ENCODE results near the gene MED9.

Gene MED9

GRCh38 chr17:17525311-17525710 lies 48.5 kb downstream of the MED9 start:
- Histone ChIP-seq H3K9me2 (replicated peaks; ENCODE audit: insufficient read depth, low read length) (no peaks in the 10 kb centered on the region), H3K9ac (ENCODE audit: low read length) (no peak overlapping the region), H3K27ac (ENCODE audit: low read length) (no peak overlapping the region), H3K4me3 (ENCODE audit: low read length) (no peak overlapping the region), H3K9me3 (replicated peaks; ENCODE audit: insufficient read depth, low read length) (no peaks in the 10 kb centered on the region), H3K4me2 (ENCODE audit: low read depth, low read length) (no peak overlapping the region), H3K4me1 (ENCODE audit: low read length) (no peaks in the 10 kb centered on the region), H3K79me2 (ENCODE audit: low read length) (no peaks in the 10 kb centered on the region), H3K36me3 (replicated peaks; ENCODE audit: insufficient read depth, low read length) (no peaks in the 10 kb centered on the region), H4K20me1 (ENCODE audit: insufficient read depth, low read length) (no peaks in the 10 kb centered on the region), H3F3A (ENCODE audit: insufficient read depth, low read length) (no peaks in the 10 kb centered on the region), H3K27me3 (replicated peaks; ENCODE audit: insufficient read depth, low read length) (no peaks in the 10 kb centered on the region), H2AFZ (ENCODE audit: low read length) (no peak overlapping the region)
- DNase-seq: no peak
- TF ChIP-seq CTCF (IDR thresholded peaks at IDR 0.05; ENCODE audit: low read length) (no peak), EZH2phosphoT487 (IDR thresholded peaks at IDR 0.05; ENCODE audit: low read length) (no peak), EZH2 (optimal IDR thresholded peaks at IDR 0.05; ENCODE audit: low read depth, low read length) (no peak)

GRCh38 chr17:17525956-17526355 lies 49.2 kb downstream of the MED9 start:
- H3K36me3 ChIP-seq (replicated peaks; ENCODE audit: insufficient read depth, low read length): no peaks in the 10 kb centered on the region
- no peak for TF ChIP-seq CTCF (IDR thresholded peaks at IDR 0.05; ENCODE audit: low read length)
- TF ChIP-seq EZH2phosphoT487 (IDR thresholded peaks at IDR 0.05; ENCODE audit: low read length): no peak
- no peak for TF ChIP-seq EZH2 (optimal IDR thresholded peaks at IDR 0.05; ENCODE audit: low read depth, low read length)
- no peaks in the 10 kb centered on the region for H3K79me2 ChIP-seq (ENCODE audit: low read length)
- no peaks in the 10 kb centered on the region for H3K4me1 ChIP-seq (ENCODE audit: low read length)
- no peaks in the 10 kb centered on the region for H3F3A ChIP-seq (ENCODE audit: insufficient read depth, low read length)
- H3K9me2 ChIP-seq (replicated peaks; ENCODE audit: insufficient read depth, low read length): no peaks in the 10 kb centered on the region
- no peaks in the 10 kb centered on the region for H3K27me3 ChIP-seq (replicated peaks; ENCODE audit: insufficient read depth, low read length)
- H3K9ac ChIP-seq (ENCODE audit: low read length): no peak overlapping the region
- no peaks in the 10 kb centered on the region for H4K20me1 ChIP-seq (ENCODE audit: insufficient read depth, low read length)
- H3K4me2 ChIP-seq (ENCODE audit: low read depth, low read length): no peak overlapping the region
- no peak for DNase-seq
- no peak overlapping the region for H3K4me3 ChIP-seq (ENCODE audit: low read length)
- no peak overlapping the region for H3K27ac ChIP-seq (ENCODE audit: low read length)
- H2AFZ ChIP-seq (ENCODE audit: low read length): no peak overlapping the region
- H3K9me3 ChIP-seq (replicated peaks; ENCODE audit: insufficient read depth, low read length): no peaks in the 10 kb centered on the region

GRCh38 chr17:17526369-17526768 lies 49.6 kb downstream of the MED9 start:
- DNase-seq: no peak
- H3K27me3 ChIP-seq (replicated peaks; ENCODE audit: insufficient read depth, low read length): no peaks in the 10 kb centered on the region
- no peaks in the 10 kb centered on the region for H3F3A ChIP-seq (ENCODE audit: insufficient read depth, low read length)
- H3K9ac ChIP-seq (ENCODE audit: low read length): no peak overlapping the region
- no peak for TF ChIP-seq EZH2phosphoT487 (IDR thresholded peaks at IDR 0.05; ENCODE audit: low read length)
- no peak for TF ChIP-seq CTCF (IDR thresholded peaks at IDR 0.05; ENCODE audit: low read length)
- no peak for TF ChIP-seq EZH2 (optimal IDR thresholded peaks at IDR 0.05; ENCODE audit: low read depth, low read length)
- no peak overlapping the region for H2AFZ ChIP-seq (ENCODE audit: low read length)
- no peaks in the 10 kb centered on the region for H4K20me1 ChIP-seq (ENCODE audit: insufficient read depth, low read length)
- H3K27ac ChIP-seq (ENCODE audit: low read length): no peak overlapping the region
- H3K79me2 ChIP-seq (ENCODE audit: low read length): no peaks in the 10 kb centered on the region
- no peaks in the 10 kb centered on the region for H3K9me3 ChIP-seq (replicated peaks; ENCODE audit: insufficient read depth, low read length)
- no peaks in the 10 kb centered on the region for H3K36me3 ChIP-seq (replicated peaks; ENCODE audit: insufficient read depth, low read length)
- no peak overlapping the region for H3K4me3 ChIP-seq (ENCODE audit: low read length)
- no peaks in the 10 kb centered on the region for H3K4me1 ChIP-seq (ENCODE audit: low read length)
- no peak overlapping the region for H3K4me2 ChIP-seq (ENCODE audit: low read depth, low read length)
- H3K9me2 ChIP-seq (replicated peaks; ENCODE audit: insufficient read depth, low read length): no peaks in the 10 kb centered on the region
